AG09319 (cell line): Measurements from ENCODE around the gene APBB2.
"Not testable (repeated sequence)": the region's sequence is repeated elsewhere in the genome, so short reads cannot be mapped to it uniquely, and the experiment has no call there.

Experiments used
- DNase-seq: peaks from one replicate; pipeline ENCODE4 v3.0.0-alpha.2; 2010; ENCODE audit warnings: low read depth; ENCODE audit errors: extremely low read depth
- TF ChIP-seq, protein P1 (sequence below): IDR thresholded peaks from 2 replicates; pipeline ENCODE4 v1.5.1; 2011; ENCODE audit warnings: low read depth, mild to moderate bottlenecking, inconsistent platforms, low read length, moderate library complexity

The APBB2 gene

DNA sequence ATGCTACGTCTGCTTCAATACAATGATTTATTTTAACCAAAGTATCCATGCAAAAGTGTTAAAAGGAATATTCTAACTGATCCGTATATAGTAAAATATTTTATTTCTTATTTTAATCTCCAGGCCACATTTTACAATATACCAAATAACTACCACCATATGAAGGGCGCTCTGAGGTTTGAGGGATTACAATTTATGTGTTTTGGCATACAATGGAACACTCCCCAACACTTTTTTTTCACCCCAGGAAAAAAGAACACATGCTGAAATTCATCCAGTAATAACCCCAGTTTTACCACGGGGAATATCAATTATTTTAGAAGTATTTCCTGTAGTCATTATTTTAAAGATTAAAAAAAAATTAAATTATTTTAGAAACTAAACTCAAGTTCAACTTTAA, 65.4 kb downstream of the APBB2 start:
- TF ChIP-seq, protein P1, sequence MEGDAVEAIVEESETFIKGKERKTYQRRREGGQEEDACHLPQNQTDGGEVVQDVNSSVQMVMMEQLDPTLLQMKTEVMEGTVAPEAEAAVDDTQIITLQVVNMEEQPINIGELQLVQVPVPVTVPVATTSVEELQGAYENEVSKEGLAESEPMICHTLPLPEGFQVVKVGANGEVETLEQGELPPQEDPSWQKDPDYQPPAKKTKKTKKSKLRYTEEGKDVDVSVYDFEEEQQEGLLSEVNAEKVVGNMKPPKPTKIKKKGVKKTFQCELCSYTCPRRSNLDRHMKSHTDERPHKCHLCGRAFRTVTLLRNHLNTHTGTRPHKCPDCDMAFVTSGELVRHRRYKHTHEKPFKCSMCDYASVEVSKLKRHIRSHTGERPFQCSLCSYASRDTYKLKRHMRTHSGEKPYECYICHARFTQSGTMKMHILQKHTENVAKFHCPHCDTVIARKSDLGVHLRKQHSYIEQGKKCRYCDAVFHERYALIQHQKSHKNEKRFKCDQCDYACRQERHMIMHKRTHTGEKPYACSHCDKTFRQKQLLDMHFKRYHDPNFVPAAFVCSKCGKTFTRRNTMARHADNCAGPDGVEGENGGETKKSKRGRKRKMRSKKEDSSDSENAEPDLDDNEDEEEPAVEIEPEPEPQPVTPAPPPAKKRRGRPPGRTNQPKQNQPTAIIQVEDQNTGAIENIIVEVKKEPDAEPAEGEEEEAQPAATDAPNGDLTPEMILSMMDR: no peak
- no peak for DNase-seq

DNA sequence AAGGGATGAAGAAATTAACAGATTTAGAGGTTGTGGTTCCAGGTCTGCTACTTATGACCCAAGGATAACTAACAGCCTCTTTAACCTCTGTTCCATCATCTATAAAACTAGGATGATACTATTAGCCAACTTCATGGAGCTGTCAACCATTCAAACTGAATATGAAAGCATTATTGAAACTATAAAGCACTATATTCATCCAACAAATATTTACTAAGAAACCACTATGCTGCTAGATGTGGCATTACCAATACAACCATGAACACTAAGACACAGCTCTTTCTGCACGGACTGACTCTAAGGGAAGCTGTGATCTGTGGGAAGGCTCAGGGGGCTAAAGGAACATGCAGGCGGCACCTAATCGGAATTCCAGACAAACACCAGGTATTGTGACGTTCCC, 66.0 kb downstream of the APBB2 start:
- DNase-seq: no peak
- TF ChIP-seq, protein P1: no peak

DNA sequence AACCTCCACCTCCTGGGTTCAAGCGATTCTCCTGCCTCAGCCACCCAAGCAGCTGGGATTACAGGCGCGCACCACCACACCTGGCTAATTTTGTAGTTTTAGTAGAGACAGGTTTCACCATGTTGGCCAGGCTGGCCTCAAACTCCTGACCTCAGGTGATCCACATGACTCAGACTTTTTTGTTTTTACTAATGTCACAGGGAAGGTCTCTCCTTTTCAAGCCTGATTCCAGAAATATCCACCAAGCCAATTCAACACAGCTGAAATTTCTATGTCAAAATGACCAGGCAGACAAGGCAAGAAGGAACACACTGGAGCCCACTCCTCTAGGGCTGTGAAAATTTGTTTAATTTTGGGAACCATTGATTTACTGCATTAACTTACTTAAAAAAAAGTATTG, 66.8 kb downstream of the APBB2 start:
- not testable (repeated sequence) for DNase-seq

DNA sequence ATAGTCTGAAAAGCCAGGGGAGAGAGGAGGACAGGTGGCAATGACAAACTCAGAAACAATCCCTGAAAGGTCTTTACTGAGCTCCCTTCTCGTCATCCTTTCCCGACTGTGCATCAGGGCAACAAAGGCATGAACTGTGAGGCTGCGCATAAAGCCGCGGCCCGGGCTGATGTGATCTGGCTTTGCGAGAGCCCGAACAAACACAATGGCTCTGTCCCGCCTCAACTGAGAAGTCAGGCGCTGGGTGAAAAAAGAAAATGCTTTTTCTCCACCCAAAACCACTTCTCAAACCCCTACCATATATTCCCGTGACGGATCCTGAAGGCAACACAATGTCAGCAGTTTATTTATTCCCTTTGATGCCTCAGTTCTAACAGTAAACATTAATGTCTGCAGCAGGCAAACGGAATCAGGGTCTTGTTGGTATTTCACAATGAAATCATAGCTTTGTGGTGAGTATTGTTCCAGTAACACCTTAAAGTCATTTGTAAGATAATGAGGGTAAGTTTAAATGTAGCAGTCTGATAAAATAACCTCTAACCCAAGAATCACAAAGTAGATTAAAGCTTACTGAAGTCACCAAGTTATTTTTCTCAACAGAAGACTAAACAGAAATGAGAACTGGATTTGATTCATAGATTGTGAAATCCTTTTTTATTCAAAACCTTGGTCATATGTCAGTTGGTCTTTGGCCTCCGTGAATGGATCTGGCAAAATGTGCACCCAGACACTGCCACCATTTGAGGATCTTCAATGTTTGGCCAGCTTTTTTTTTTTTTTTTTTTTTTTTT, 67.4 kb downstream of the APBB2 start:
- DNase-seq: no peak
- TF ChIP-seq, protein P1: no peak

DNA sequence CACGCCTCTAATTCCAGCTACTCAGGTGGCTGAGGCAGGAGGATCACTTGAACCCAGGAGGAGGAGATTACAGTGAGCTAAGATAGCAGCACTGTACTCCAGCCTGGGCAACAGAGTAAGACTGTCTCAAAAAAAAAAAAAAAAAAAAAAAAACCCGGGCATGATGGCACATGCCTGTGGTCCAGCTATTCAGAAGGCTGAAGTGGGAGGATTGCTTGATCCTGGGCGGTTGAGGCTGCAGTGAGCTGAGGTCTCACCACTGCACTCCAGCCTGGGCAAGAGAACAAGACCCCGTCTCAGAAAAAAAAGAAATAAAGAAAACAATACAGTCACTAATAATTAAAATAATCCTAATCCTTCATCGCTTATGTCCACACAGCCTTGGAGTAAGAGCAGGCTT, 68.1 kb downstream of the APBB2 start:
- no peak for DNase-seq
- TF ChIP-seq, protein P1: no peak

DNA sequence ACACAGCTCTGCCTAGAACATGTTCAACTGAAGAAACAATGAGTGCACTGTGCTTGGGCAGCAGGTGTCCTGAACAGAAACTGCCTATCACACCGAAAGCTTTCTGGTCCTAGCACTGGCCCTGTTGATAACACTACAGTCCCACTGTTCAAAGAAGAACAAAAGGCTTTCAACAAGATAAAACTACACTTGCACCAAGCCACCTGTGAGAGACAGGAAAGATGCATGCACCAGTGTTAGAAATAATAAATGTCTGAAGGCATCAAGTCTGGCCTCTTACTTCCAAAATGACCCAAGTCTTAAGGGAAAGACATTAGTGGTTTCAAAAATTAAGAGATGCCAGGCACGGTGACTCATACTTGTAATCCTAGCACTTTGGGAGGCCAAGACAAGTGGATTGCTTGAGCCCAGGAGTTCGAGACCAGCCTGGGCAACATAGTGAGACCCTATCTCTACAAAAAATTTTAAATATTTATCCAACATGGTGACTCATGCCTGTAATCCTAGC, 68.7 kb downstream of the APBB2 start:
- TF ChIP-seq, protein P1: no peak

DNA sequence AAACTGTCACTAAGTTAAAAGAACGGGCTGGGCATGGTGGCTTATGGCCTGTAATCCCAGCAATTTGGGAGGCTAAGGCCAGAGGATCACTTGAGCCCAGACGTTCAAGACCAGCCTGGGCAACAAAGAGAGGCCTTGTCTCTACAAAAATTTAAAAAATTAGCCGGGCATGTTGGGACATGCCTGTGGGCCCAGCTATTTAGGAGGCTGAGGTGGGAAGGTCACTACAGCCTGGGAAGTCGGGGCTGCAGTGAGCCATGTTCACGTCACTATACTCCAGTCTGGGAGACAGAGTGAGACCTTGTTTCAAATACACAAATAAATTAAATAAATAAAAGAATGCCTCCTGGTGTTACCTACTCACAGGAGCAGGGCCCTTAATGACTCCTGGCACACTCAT, 69.5 kb downstream of the APBB2 start:
- no peak for DNase-seq
- TF ChIP-seq, protein P1: no peak

More for the DNA sequence above, 68.7 kb downstream of the APBB2 start:
- no peak for DNase-seq

DNA sequence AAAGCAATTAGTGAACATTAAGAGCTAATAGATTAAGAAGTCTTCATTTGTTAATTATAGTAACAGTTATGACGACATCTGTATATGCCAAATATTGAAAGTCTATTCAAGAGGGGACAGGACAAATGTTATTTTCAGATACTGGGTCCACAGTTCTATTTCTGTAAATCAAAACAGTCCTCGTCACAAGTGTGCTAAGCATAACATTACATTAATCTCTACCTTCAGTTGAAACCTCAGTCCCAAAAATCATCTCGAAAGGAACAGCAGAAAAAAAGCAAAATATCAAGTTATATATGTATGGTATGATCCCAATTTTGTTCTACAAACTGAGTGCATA, 70.3 kb downstream of the APBB2 start:
- no peak for DNase-seq
- TF ChIP-seq, protein P1: no peak
